Ecto neural progenitor cell (in vitro differentiated cells): ENCODE measurements around the gene MYH13.

Experiments
- DNase-seq: peaks from one replicate; pipeline ENCODE4 v3.0.0-alpha.2; 2018; ENCODE audit warnings: low spot score

Gene MYH13

DNA sequence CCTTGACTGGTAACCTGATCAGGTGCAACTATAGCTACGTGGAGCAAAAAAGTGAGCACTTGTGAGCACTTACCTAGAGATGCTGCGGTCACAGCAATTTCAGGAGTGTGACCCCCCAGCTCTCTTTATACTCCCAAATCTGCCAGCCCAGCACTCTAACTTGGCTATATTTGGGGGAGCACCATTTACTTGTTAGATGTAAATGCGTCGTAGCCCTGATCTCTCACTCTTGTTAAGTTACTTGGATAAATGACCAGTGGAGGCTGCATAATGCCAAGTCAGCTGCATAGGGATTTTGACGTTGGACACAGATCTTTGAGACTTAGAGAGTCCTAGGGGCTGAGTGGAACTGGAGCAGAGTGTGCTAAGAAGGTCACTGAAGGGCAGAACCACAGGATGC lies at the start of gene MYH13:
TSS of gene MYH13 (minus strand) at position 101 of the 400 bp plus-strand sequence. CDS start 8,476 bp downstream, outside the sequence.
- DNase-seq = no peak

- DNase-seq = no peak
Measured at GRCh38 chr17:10421900-10422542, 49.2 kb upstream of the MYH13 start, which contains the start of gene MYH8. TSS of gene MYH8 (minus strand) at chr17:10421950. CDS start at chr17:10420227, 1,723 bp downstream.

GRCh38 chr17:10421211-10421610 lies 48.4 kb upstream of the MYH13 start:
- no peak for DNase-seq

- DNase-seq = no peak
Measured at GRCh38 chr17:10420811-10421210, 48.0 kb upstream of the MYH13 start.

- DNase-seq = no peak
Measured at GRCh38 chr17:10417431-10417830, 44.6 kb upstream of the MYH13 start.

DNA sequence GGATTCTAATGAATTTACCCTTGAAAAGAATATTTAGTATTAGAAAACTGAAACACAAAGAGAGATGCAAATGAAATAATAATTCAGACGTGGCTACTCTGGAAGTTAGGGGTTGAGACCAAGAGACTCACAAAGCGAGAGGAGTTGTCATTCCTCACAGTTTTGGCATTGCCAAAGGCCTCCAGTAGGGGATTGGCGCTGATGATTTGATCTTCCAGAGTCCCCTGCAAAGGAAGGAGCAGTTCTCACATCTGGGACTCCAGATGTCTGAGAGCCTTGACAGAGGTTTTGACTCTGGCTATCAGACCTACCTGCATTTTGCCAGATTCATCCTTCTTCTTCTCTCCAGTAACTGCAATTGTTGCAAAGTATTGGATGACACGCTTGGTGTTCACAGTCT lies 42.4 kb upstream of the MYH13 start:
- no peak for DNase-seq

GRCh38 chr17:10403589-10403988 lies 30.8 kb upstream of the MYH13 start:
- no peak for DNase-seq

- no peak for DNase-seq
Measured at GRCh38 chr17:10398352-10398751, 25.5 kb upstream of the MYH13 start.

- no peak for DNase-seq
Measured at GRCh38 chr17:10396524-10397163, 23.8 kb upstream of the MYH13 start.

- no peak for DNase-seq
Measured at GRCh38 chr17:10394201-10394887, 21.5 kb upstream of the MYH13 start.

GRCh38 chr17:10392880-10393279 lies 20.1 kb upstream of the MYH13 start:
- DNase-seq = no peak

DNA sequence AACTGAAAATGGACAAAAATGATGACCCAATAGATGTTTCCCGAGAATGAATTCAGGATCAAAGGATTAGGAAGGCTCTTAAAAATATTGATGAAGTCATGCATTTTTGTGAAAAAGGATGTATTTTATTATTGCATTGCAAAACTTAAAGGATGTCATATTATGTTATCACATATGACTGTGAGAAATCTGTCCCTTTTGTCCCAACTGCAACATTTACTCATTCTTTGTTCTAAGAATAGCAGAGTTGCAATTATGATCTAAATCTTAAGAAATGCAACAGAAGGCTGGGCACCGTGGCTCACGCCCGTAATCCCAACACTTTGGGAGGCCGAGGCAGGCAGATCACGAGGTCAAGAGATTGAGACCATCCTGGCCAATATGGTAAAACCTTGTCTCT lies 13.1 kb upstream of the MYH13 start:
- no peak for DNase-seq

DNA sequence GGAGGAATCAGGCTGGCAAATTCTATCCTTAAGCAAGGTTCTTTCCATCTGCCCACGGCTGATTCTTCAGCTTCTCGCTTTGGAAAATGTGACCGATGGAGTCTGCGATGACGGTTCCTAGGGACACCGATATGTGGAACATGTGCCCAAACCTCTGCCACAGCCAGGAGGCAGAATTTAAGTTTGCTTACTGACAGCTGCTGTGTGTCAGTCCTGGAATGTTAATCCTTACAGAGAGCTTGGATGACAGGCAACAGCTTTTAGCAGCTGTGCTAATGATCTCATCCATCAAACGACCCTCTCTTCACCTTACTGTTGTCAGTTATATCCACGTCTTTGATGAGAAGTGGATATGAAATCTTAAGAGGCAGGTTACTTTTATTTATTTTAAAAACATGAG lies 11.4 kb upstream of the MYH13 start:
- peak; percentile 64 for DNase-seq

GRCh38 chr17:10380631-10381408 lies 8.0 kb upstream of the MYH13 start:
- DNase-seq = no peak

DNA sequence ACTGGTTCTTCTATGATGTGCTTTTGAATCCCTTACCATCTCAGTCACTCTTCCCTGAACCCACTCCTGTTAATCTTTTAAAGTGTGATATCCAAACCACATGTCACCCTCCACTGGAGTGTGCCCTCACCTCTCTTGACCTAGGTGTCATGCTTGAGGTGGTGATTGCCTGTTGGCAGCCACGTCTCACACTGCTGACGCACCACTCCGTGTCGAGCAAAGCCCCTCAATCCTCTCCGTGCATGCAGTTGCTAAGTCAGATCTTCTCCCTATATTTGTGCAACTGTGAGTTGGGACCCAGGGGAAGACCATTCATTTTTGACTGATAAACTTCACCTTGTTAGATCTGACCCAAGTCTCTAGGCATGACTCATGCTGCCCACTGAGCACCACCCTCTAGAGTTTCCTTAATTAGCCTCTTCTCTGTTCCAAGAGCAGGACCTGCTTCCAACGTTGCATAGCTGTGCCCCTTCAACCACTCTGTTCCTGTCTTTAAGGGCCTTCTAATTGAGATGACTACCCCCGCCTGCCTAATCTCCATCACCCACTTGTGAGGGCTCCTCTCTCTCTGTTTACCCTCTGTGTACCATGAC lies 2.7 kb downstream of the MYH13 start:
- DNase-seq = no peak

DNA sequence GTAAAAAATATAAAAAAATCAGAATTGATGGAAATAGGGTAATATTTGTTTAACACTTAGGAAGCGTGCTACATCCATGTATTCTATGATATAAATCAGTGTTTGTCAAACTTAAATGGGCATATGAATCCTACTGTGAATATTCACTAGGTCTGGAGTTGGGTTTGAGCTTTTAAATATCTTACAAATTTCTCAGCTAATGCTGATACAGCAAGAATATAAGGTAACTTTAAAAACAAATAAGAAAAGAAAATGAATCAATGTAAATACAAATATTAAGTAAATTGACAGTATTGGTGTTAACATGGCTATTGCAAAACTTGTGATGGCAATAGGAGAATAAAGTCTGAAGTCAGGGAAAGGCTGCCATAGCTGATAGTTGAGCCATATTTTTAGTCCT lies 3.6 kb downstream of the MYH13 start:
- no peak for DNase-seq

- DNase-seq = no peak
Measured at GRCh38 chr17:10368561-10368960, 4.2 kb downstream of the MYH13 start.

DNA sequence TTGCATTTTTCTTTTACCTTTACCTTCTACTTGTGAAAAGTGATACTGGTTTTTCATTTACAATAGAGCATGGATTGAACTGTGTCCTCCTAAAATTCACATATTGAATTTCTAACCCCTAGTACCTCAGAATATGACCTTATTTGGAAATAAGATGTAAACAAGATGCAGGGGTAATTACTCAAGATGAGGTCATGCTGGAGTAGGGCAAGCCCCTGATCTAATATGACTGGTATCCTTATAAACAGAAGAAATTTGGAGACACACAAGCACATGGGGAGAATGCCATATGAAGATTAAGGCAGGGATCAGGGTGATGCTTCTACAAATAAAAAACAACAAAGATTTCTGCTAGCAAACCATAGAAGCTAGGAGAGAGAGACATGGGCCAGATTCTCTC lies 12.2 kb downstream of the MYH13 start:
- DNase-seq = no peak

DNA sequence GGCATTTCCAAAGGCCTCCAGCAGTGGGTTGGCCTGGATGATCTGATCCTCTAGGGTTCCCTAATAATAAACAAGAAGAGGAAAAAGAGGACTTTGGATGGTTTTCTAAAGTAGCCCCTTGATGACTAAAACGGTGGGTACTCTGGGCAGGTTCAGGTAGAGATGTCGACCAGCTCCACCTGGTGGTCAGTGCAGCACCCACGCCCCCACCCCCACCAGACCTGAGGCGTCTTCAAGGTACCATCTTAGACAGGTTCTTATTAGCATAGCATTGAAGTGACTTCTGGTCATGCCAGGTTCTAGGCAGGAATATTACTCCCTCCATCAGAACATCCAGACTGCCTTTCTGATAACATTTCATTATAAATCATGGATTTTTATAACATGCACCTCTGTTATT lies 15.0 kb downstream of the MYH13 start:
- no peak for DNase-seq

DNA sequence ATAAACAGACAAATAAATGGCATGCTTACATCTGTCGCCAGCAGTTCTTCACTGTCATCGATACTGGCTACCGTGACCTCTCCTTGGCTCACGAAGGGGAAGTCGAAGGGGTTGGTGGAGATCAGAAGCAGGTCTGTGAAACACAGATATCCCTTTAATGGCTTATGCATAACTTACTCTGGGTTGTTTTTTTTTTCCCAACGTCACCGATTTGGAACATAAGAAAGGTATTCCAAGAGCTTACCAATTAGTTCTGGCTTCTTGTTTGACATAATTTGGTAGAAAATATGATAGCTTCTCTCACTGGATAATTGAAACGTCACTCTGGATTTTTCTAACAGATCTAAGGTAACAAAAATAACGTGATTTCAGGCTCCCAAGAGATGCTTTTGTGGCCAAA lies 18.2 kb downstream of the MYH13 start:
- no peak for DNase-seq

- no peak for DNase-seq
Measured at GRCh38 chr17:10352893-10353292, 19.9 kb downstream of the MYH13 start.

DNA sequence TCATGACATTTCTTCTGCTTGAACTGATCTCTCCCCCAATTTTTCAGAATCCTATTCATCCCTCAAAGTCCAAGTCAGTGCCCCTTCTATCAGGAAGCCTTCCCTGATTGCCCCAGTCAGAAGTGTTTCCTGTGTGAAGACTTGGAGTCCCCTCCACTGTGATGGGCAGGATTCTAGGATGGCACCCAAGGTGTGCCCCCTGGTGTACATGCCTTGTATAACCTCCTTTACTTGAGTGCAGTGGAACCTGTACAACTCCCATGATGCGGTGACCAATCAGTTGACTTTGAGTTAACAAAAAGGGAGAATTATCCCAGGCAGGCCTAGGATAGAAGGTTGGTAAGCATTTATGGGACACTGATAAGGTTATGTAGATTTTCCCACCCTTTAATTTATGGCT lies 23.4 kb downstream of the MYH13 start:
- DNase-seq = no peak
